SK-N-SH (cell line): ENCODE measurements around the gene CD38.

ENCODE experiments used
- EP300 ChIP-seq, 2 experiments: IDR thresholded peaks; 2 replicates each; pipeline versions ENCODE4 v1.4.0 to v1.6.1; 2012; ENCODE audit warnings: borderline replicate concordance in 1 of 2, low read depth in 1 of 2, low read length in 1 of 2
- FOXJ3 ChIP-seq: sonication (generic); formaldehyde crosslinking; IDR thresholded peaks from 2 replicates; pipeline ENCODE4 v1.5.1; 2020; ENCODE audit warnings: mild to moderate bottlenecking, missing genetic modification reagents
- GABPA ChIP-seq: IDR thresholded peaks from 2 replicates; pipeline ENCODE4 v1.4.0; 2012; ENCODE audit warnings: low read depth, mild to moderate bottlenecking
- GATA2 ChIP-seq: sonication (generic); formaldehyde crosslinking; IDR thresholded peaks from 2 replicates; pipeline ENCODE4 v1.5.0; 2020; ENCODE audit warnings: mild to moderate bottlenecking, missing genetic modification reagents
- POLR2AphosphoS5 ChIP-seq: IDR thresholded peaks from 2 replicates; pipeline ENCODE4 v1.6.1; 2012; ENCODE audit warnings: low read depth, low read length
- RAD21 ChIP-seq: IDR thresholded peaks from 2 replicates; pipeline ENCODE4 v1.6.1; 2012; ENCODE audit warnings: mild to moderate bottlenecking, low read length
- RFX5 ChIP-seq: IDR thresholded peaks from 2 replicates; pipeline ENCODE4 v1.6.1; 2012; ENCODE audit warnings: mild to moderate bottlenecking, improper control_type of control experiment, low read length
- SIN3A ChIP-seq: IDR thresholded peaks from 2 replicates; pipeline ENCODE4 v1.6.1; 2012; ENCODE audit warnings: low read depth, mild to moderate bottlenecking, low read length, moderate library complexity, borderline replicate concordance
- TAF1 ChIP-seq: IDR thresholded peaks from 2 replicates; pipeline ENCODE4 v1.6.1; 2012; ENCODE audit warnings: low read depth, mild to moderate bottlenecking, low read length, moderate library complexity, borderline replicate concordance
- TCF12 ChIP-seq: IDR thresholded peaks from 2 replicates; pipeline ENCODE4 v1.4.0; 2012
- TEAD4 ChIP-seq: IDR thresholded peaks from 2 replicates; pipeline ENCODE4 v1.4.0; 2012; ENCODE audit warnings: mild to moderate bottlenecking, borderline replicate concordance; ENCODE audit not compliant: insufficient read depth
- USF1 ChIP-seq: IDR thresholded peaks from 2 replicates; pipeline ENCODE4 v1.4.0; 2012; ENCODE audit warnings: low read depth, borderline replicate concordance
- TF ChIP-seq, protein P1 (sequence below): fragments of 200-600 bp; sonication (generic); IDR thresholded peaks from 2 replicates; pipeline ENCODE4 v1.6.1; 2017; ENCODE audit warnings: antibody characterized with exemption, mild to moderate bottlenecking, moderate library complexity
- TF ChIP-seq, protein P2 (sequence below): IDR thresholded peaks from 2 replicates; pipeline ENCODE4 v1.4.0; 2012; ENCODE audit warnings: low read depth

DNA sequence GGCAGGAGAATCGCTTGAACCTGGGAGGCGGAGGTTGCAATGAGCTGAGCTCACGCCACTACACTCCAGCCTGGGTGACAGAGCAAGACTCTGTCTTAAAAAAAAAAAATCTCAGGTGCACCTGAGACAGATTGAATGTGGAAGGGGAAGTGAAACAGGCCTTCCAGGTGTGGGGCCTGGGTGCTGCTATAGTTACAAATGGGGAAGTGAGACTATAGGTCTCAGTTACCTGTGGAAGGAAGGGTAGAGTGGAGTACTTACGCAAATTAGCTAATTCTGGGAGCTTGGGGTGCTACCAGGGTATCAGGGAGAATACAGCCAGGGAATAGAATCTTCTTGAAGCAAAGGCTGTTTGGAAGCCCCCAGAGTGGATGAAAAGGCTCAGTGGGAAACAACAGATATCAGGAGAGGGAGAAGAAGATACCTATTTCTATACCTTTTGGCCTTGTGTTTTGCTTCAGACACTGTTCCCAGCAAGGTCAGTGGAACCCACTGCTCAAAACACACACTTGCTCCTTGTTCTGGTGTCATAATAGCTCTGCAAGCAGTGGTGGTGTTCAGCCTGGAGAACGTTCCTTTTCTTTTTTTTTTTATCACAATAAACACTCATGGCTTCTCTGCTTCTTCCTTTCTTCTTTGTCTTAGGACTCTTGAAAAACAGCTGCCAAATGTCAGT is 7.0 kb downstream of the CD38 start:
- TF ChIP-seq GATA2 (CRISPR knock-in tag) = no peak
- TF ChIP-seq, protein P1, sequence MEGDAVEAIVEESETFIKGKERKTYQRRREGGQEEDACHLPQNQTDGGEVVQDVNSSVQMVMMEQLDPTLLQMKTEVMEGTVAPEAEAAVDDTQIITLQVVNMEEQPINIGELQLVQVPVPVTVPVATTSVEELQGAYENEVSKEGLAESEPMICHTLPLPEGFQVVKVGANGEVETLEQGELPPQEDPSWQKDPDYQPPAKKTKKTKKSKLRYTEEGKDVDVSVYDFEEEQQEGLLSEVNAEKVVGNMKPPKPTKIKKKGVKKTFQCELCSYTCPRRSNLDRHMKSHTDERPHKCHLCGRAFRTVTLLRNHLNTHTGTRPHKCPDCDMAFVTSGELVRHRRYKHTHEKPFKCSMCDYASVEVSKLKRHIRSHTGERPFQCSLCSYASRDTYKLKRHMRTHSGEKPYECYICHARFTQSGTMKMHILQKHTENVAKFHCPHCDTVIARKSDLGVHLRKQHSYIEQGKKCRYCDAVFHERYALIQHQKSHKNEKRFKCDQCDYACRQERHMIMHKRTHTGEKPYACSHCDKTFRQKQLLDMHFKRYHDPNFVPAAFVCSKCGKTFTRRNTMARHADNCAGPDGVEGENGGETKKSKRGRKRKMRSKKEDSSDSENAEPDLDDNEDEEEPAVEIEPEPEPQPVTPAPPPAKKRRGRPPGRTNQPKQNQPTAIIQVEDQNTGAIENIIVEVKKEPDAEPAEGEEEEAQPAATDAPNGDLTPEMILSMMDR = no peak
- TF ChIP-seq EP300 (IDR thresholded peaks at IDR 0.05; ENCODE audit: borderline replicate concordance in 1 of 2, low read depth in 1 of 2, low read length in 1 of 2) = no peak
- no peak for TF ChIP-seq TEAD4
- no peak for TF ChIP-seq GABPA
- TF ChIP-seq USF1 = no peak
- TF ChIP-seq RAD21 = no peak
- TF ChIP-seq POLR2AphosphoS5 = no peak
- TF ChIP-seq FOXJ3 = no peak
- no peak for TF ChIP-seq TAF1
- TF ChIP-seq TCF12 = no peak
- TF ChIP-seq RFX5 = no peak
- TF ChIP-seq SIN3A = no peak
- TF ChIP-seq, protein P2, sequence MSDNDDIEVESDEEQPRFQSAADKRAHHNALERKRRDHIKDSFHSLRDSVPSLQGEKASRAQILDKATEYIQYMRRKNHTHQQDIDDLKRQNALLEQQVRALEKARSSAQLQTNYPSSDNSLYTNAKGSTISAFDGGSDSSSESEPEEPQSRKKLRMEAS = no peak
